SIG-M5 (cell line): ENCODE results near the gene RFX5.
A peak's percentile ranks its signal among the peaks of the same experiment; 100 is the strongest.

Experiments
- DNase-seq: peaks from one replicate; lab custom pipeline; 2025; lab: John Stamatoyannopoulos, UW

RFX5 gene

DNA sequence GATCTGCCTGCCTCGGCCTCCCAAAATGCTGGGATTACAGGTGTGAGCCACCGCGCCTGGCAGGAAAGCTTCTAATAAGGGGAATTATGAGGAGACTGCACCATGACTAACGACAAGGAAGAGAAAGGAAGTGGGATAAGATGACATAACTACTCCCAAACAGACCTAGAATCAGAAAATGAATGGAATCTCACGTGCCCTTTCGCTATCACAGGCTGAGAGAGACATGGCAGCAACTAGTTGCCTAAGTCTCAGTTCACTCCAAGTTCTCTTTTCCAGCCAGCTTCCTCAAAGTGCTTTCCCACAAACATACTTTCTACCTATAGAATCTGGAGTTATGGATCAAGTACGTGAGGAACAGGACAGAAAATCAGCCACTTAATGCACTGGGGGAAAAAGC is 21.8 kb downstream of the RFX5 start:
- DNase-seq = no peak

DNA sequence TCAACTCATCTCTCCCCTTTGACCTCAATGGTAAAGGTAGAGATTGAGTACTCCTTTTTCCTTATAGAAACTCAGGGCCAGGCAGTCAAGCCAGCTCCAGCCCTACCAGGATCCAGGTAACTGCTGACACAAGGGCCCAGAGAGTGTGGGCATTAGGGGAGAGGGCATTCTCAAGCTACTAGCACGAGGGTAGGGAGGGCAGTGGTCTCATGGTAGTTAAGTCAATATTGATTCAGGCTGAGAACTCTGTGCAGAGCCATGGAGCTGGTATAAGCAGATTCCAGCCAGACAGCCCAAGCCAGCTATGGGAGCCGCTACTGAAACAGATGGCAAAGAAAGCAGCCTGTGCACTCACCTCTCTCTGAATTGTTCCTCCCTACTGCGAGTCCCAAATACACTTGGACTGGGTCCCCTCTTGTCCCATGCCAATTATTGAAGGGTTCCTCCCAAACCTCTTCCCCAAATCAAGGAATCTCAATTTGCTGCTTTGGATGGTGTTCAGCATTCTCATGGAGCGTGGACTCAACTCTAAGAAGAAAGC is 22.6 kb downstream of the RFX5 start:
- DNase-seq = no peak

- DNase-seq = no peak
Observed at GRCh38 chr1:151318975-151319374, 28.1 kb downstream of the RFX5 start.

- DNase-seq = no peak
Observed at GRCh38 chr1:151315565-151316235, 31.4 kb downstream of the RFX5 start.

DNA sequence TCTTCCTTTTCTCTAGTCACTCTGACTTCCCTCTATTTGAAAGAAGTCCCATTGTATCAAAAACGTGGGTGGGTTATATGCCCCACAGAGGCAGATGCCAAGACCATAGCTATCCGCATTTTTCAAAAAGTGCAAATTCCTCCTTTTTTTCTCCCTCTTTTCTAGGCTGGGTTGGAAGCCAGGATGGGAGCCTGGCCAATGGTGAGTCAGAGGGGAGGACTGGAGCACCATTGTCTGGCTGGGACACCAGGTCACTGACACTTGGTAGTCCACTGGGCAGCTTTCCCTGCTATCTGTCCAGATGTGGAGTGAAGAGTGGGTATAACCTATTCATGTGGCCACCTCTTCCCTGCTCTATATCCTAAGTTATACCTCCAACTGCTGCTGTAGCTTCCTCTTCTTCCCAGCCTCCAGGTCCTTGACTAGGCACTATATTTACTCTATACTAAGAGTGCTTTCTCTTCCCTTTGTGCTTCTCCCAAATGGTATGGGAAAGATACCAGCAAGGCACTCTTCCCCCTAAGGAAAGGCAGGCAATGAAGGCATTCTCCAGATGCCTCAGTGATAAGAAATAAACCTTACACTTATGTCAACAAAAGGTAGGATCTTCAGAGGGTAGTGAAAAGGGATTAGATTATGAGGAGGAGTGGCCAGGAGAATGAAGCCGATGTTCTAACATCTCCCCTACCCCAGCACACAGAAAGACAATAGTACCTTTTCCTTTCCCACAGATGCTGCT is 32.7 kb downstream of the RFX5 start:
- DNase-seq = no peak

DNA sequence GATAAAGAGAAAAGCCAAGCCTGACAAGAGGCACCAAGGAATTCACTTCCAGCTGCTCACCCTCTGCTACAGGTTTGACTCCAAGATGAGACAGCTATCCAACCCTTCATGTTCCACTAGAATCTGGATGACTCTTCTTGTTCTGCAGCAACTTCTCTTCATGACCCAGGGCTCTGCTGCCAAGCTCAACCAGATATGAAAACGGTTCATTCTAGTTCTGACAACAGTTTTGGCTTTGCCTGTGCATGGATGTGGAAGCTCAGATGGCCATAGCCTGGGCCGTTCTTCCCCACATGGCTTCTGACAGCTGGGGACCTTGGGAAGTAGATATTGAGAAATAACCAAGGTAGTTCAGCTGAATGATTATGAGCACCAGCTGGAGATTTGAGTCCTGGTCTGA is 33.6 kb downstream of the RFX5 start:
- no peak for DNase-seq

GRCh38 chr1:151312826-151313225 is 34.2 kb downstream of the RFX5 start:
- DNase-seq = no peak

- DNase-seq = no peak
Observed at GRCh38 chr1:151312411-151312810, 34.6 kb downstream of the RFX5 start.

DNA sequence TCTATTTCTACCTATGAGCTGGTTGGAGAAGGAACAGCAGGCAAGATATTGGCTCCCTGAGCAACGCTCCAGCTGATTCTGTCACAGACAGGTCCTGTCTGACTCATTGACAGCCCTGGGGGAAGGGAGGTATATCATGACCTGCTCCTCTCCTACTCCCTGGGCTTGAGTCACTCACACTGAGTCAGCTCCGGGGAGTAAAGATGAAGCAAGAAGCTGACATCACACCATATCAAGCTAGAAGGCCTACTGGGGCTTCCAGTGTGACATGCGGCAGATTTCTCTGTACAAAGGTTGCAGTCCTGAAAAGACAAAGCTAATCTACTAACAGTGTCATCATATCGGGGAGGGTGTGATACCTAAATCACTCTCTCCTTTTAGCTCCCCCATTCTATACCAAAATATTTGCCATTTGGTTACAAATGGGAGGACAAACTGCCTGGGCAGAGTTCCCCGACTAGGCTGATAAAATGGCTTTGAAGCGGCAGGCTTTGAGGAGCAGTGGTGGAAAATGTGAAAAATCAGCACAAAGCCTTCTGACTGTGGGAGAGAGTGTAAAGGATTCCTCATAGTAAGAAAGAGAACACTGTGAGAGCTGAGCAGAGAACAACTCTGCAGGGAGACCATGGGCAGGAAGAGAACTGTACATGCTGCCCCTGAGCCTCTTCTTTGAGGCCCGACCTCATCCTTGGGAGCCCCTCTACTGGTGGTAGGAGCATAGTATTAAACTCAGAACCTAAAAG is 35.3 kb downstream of the RFX5 start:
- peak; percentile 92 for DNase-seq

GRCh38 chr1:151311011-151311410 is 36.0 kb downstream of the RFX5 start:
- no peak for DNase-seq

GRCh38 chr1:151309811-151310323 is 37.2 kb downstream of the RFX5 start:
- no peak for DNase-seq

DNA sequence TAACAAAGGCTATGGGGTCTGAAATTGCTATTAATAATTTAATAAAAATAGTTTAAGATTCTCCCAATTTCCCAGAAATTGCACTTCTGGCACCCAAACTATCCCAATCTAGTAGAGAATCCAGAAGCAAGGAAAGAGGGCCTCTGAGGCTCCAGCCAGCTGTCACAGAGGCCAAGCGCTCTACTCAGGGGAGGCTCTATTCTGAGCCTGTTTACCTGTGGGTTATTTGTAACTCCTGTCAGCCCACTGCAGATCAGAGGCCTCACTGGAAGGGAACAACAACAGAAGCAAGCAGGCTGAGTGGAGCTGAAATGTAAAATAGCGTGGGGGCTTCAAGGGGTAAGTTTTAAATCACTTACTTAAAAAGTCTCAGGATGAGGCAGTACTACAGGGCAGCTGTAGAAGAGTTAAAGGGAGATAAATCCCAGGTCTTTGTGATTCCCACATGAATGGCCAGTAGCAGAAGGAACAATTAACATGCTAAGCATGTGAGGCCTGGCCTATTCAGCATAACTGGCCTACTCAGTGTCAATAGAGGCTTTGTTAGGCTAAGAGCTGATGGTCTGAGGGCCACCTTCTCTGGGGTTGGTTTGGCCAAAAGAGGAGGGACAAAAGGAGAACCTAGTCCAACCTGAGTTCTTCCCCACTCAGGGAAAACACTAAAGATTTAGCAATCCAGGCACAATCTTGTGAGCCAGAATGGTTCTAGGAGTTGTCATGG is 52.1 kb downstream of the RFX5 start:
- DNase-seq = no peak

GRCh38 chr1:151293093-151293492 is 54.0 kb downstream of the RFX5 start:
- no peak for DNase-seq

DNA sequence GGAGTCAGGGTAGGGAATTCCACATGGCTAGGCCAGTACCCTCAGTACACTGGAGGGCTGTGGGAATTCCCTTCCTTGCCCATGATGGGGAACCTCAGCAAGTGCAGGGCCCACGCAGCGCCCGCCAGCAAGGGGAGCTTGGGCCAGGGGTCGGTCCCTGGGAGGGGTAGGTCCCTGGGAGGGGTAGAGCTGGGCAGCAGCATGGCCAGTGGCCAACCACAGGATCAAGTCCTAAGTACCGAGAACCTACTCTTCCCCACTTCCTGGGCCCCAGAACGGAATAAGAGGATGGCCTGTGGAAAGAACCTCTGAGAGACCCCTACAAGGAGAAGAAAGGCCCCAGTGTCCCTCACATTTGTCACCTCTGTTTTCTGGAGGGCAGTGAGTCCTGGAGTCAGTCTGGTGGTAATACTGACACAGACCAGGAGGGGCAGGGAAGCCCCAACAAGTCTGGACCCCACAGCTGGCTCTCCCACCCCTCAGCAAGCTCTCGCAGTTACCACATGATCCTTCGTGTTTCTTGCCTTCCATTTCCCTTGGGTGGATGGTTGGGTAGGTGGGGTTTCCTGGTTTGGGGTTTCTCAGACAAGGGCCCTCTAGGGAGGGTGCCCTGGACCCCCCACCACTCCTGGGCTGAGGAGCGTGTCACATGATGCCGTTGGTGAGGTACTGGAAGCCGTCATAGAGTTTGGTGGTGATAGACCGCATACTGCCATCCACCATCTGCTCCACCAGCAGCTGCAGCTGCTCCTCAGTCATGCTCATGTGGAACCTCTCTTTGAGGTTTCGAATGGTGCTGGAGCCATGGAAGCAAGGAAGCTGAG is 54.6 kb downstream of the RFX5 start:
- DNase-seq = no peak

DNA sequence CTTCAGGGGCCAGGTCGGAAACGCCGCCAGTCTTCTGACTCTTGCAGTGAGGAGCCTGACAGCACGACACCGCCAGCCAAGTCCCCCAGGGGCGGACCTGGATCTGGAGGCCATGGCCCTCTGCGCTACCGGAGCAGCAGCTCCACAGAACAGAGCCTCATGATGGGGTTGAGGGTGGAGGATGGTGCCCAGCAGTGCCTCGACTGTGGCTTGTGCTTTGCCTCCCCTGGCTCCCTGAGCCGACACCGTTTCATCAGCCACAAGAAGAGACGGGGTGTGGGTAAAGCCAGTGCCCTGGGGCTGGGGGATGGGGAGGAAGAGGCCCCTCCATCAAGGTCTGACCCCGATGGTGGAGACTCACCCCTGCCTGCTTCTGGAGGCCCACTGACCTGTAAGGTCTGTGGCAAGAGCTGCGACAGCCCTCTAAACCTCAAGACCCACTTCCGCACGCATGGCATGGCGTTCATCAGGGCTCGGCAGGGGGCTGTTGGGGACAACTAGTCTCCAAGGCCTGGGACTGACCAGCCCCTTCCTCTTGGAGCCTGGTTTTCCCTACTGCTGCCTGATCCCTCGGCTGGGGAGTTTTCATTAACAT is 56.2 kb downstream of the RFX5 start:
- DNase-seq = no peak
